Peyer's patch (tissue), 4 donors: ENCODE measurements around the gene ZNF385D.

Source experiments
- CTCF ChIP-seq, 6 experiments: fragments of 450-650 bp in 4 of 6; fragments of 200-600 bp in 2 of 6; sonication (generic) in 1 of 6; IDR thresholded peaks; one replicate each; pipeline ENCODE4 v1.5.1; 2017 to 2019; ENCODE audit warnings: antibody characterized with exemption in 6 of 6, mild to moderate bottlenecking in 3 of 6, moderate library complexity in 1 of 6
- POLR2A ChIP-seq, 2 donors: fragments of 450-650 bp; IDR thresholded peaks; one replicate each; pipeline ENCODE4 v1.5.1; 2017; ENCODE audit warnings: antibody characterized with exemption in 2 of 2, mild to moderate bottlenecking in 2 of 2, moderate library complexity in 2 of 2

GRCh38 chr3:21409401-21409800 lies 341.6 kb downstream of the ZNF385D start:
- no peak for TF ChIP-seq CTCF (IDR thresholded peaks at IDR 0.05)
- no peak for TF ChIP-seq POLR2A (IDR thresholded peaks at IDR 0.05)
